Epidermal melanocyte (primary cell): ENCODE results near the gene MICAL3.

ENCODE experiments used
- DNase-seq: peaks from one replicate; pipeline ENCODE4 v3.0.0; 2011; ENCODE audit warnings: low spot score; ENCODE audit not compliant: insufficient read length

The MICAL3 gene

DNA sequence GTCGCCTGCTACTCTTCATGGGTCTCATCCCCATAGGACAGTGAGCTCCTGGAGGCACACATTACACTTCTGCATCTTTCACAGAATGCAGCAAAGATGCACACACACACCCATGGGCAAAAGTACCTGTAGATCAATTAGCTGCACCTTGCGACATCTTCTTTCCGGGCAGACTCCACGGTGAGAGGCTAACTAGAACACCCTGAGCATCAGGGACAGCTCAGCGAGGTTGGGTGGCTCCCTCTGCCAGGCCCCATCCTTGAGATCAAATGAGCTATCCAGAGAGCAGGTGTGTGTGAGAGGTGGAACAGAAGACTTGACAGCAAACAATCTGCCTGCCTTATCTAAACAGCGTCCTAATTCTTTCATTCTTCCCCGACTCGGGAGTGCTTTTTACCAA is 154.0 kb downstream of the MICAL3 start:
- no peak for DNase-seq

DNA sequence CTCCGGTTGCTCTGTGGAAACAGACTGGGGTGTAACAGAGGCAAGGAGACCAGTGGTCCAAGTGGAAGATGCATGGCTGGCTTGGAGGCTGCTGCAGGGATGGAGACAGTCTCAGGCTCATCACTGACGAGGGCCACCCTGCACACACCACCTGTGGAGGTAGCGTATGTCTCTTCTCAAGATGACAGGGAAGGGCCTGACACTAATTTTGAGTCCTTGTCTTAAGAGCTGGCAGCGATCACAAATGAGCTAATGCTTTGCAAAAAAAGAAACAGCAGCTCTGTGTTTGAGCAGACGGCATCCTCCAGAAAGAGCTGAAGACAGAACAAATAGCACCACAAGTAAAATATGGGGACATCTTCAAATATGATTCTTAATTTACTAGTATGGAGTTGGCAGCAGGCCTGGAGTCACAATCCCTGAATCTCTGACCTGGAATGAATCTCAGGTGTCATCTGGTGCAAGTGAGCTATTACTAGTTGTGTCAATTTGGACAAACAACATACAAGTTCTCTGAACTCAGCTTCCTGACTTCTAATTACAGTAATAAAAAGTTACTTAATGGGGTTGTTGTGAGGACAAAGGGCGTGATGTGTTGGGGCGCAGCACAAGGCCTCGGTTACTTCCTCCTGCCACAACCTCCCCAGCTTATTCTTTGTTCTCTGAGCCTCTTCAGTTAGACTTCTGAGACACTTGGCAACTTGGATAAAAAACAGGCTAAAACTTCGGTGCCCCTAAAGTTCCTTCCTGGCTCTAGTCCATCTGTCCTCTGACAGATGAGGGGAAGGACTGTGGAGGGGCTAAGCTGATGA is 154.9 kb downstream of the MICAL3 start:
- no peak for DNase-seq

DNA sequence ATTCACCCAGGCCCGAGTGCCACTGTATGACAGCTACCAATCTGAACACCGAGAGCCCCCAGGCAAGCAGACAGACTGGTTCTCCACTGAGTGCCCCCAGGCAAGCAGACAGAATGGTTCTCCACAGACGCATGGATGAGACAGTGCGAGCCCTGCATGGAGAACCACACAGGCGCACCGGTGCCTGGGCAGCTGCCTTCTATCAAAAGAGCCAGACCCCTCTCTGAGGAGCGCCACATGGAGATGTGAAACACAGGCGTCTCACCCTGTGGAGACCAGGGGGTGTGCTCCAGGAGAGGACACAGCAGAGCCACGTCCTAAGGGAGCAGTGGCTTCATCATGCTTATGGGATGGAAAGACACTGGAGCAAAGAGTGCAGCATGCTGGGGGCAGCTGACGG is 155.6 kb downstream of the MICAL3 start:
- no peak for DNase-seq

DNA sequence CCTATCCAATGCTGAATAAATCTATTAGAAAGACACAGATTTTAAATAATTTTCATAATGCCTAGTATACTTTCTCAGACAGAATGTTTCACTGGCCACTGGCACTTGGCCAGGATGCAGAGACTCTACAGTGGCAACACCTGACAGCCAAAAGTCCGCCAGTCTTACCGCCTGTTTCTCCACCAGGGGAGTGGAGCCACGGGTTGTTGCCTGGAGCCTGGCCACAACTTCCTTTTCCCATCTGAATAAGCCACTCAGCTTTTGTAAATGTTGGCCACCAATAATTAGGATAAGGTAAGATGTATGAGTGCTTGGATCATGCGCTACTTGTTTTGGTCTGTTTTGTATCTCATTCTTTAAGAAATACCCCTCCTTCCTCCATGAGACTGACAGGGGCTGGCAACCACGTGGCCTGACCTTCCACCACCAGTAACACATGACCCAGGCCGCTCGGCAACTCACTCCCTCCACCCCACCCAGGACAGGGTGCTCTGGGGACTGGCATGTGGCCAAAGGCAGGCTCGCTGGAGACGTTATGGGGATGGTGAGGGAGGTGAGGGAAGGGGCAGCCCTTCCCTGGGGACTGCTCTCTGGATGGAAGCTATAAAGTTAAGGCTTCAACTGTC is 157.1 kb downstream of the MICAL3 start:
- no peak for DNase-seq

DNA sequence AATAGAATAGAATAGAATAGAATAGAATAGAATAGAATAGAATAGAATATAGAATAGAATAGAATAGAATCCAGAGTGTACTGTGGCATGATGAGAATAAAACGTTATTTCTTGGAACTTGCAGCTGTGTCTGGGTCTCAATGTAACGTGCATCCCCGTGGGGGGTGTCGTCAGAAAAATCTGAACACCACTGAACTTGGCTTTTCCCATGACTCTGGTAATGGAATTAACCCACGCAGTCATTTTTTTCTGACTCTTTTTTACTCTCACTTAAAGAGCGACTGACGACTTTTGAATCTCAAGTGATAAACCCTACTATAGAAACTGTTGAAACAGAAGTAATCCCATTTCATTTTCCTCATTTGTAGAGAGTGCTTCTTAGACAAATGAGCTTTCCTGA is 157.7 kb downstream of the MICAL3 start:
- DNase-seq = no peak

DNA sequence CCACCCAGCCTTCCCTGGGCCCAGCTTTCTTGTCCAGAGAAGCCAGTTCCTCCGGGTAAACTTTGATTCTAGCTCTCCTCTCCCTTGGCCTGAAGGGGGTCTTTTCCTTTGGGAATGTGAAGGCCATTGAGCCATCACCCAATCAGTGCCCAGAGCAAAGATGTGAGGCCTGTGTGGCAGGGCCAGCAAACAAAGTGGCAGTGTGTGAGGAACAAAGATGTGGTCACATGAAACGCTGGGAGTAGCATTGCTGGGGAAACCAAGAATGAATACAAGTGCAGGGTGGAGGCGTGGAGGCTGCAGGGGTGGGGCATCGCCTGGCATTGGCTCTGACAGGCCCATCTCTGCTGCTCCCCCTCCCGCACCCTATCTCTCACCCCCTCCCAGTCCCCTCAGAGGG is 158.2 kb downstream of the MICAL3 start:
- peak; percentile 91 for DNase-seq

DNA sequence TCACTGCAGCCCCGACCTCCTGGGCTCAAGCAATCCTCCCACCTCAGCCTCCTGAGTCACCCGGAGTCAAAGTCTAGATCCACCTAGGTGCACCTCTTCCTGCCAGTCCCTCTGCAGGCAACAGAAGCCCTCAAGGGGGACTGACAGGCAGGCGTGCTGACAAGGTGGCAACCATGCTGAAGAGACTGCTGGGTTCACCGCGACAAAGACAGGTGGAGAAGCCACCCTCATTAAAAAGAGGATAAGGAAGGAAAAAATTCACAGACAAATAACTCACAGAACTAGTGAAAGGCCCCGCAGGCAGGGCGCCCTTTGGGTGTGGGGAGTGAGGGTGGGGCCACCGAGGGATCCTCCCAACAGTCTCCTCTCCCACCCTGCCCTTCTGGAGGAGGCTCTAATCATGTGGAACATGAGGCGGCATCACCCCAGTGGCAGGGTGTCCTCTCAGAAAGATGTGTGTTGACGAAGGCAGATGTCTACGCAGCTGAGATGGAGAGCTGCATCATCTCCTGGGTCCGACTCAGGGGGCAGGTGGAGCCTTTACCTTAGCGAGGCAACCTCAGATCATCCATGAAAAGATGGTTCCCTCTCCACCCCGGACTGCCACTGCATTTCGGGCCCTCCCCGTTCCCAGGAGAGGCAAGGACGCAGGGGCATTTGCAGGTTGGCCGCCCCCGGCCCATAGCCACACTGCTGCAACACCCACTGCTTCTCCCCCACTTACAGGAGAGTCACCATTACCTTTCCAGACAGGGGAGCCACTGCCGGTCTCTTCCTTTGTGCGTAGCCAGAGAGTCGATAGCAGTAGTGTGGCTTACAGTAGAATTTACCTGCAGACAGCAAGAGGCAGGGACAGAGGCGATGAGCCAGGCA is 158.9 kb downstream of the MICAL3 start:
- DNase-seq = no peak

DNA sequence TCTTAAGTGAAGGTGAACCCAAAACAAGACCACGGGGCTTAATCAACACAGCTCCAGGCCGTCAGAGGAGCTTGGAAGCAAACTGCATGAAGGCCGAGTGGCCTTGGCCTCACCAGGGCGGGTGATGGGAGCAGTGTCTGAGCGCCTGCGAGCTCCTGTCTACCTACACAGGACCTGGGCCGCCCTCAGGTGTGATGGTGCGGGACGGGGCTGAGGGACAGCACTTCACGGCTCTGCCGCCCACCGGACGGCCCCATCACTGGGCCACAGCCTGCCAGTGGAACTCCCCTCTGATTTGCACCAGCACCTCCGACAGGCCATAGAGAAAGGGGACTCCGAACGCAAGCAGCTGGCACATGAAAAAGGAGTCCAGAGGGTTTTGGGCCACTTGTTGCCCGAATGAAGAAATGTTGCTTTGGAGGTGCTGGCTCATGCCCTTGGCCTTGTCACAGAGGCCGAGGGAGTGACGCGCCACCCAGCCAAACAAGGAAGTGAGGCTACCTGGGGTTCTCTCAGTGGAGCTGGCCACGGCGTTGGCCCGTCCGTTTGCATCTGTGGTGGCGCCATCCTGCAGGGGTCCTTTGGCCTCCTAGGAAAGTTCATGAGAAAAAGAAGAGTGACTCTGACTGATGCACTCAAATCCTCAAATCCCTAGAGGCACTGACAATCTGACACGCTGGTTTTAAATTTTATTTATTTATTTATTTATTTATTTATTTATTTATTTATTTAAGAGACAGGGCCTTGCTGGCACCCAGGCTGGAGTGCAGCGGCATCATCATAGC is 159.8 kb downstream of the MICAL3 start:
- DNase-seq = no peak

DNA sequence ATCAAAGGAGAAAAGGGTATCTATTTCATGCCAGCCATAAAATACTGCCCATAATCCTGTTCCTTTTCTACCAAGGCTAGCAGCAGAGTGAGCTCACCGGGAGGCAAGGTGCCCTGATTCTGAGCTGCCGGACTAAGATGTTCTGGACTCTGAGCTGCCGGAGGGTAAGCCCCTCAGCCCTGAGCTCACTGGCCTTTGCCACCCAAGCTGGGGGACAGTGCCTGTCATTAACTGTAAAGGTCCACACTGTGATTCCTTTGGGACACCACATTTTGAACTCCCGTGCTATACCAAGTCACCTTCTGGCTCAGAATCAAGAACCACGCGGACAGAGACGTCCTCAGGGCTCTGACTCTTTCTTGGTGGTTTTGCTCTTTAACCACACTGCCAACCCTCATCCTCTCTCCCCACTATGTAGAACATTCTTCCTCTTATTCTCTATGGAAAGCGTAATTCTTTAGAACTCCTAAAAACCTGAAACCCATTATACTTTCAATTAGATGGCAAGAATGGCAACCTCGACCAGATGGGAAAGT is 161.6 kb downstream of the MICAL3 start:
- DNase-seq = no peak

DNA sequence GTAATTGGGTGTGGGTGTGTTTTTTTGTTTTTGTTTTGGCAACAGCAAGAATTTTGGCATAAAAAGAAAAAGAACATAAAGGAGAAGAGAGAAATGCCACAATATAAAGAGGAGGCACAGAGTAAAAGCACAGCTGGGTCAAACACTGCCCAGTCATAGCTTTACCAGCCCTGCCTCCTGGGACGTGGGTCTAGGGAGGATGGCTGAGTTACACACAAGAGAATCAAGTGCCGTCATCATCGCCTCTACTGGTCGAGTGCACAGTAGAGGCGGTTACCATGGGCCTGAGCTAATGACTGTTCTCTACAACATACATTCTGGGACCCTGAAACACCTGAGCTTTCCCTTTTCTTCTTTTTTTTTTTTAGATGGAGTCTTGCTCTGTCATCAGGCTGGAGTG is 162.5 kb downstream of the MICAL3 start:
- DNase-seq = no peak

DNA sequence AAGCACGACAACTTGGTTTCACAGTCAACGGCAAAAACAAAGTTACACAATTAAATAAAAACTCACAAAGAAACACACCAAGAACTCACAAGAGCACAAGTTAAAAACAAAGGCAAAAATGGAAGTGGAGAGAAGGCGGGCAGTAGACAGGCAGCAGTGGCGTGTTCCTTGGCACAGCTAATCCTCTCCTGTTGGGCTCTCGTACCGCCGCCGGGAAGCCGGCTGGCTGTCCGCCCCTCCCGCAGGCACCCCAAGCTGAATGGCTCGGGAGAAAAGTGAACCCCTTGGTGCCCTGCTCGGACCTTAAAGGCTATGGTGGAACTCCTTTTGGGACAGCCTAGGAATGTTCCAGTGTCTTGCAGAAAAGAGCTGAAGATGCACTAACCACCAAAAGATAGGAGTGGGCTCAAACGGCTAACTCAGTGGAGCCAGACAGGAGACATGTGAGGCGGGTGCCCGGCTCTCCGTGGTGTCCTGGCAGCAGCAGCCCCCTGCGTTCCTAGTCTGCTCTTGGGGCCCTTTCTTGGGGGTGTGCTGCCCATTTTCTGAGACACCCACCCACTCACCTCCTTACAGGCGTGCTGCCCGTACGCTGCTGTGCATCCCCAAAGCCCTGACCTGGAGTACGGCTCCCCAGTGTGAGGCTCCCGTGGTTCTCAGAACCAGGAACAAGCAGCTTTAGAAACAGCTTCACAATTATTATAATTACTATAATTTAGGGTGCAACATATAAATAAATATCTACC is 164.0 kb downstream of the MICAL3 start:
- DNase-seq = no peak

DNA sequence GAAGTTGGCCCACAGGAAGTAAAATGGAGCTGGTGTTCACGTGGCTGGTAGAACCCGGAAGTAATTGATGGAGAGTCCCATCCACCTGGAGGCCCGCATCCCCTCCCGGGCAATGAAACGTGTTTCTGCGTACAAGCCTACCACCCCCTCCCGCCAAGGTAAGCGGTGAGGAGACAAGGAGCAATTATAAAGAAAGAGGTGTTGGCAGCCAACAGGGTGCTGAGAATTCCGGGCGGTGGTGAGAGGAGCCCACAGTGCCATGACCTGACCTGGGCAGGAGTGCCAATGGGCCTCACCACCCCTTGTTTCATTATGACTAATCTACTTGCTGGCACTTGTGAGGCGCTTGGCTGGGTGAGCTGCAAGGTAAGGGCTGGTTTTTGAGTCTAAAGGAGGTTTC is 166.3 kb downstream of the MICAL3 start:
- DNase-seq = no peak

DNA sequence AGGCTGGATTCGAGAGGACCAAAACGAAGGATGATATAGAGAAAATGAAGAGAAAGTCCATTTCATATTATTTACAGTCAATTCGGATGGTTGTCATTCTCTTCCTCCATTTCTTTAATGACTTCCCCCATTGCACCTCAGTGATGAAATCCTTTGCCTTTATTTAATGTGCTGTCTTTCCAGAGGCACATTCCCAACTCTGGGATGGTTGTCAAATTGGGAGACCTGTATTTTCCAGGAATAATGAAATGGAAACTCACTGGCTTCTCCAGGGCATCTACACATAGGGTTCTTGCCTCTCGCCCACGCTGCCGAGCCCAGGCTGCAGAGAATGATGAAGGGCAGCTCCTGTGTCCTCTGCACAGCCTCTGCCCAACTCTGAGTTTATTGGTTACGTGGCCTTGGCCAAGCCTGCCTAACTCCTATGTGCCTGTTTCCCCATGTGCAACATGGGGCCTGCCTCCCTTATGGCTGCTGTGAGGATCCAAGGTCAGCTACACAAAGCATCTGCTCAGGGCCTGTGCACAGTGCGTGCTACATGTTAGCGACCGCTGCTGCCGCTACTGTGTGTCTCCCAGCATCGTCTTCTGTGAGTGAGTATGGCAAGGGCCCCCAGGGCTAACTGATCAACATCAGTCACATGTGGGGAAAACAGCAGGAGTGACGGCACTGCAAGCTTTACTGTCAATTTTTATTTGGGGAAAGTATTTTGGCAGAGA is 168.6 kb downstream of the MICAL3 start:
- DNase-seq = no peak

DNA sequence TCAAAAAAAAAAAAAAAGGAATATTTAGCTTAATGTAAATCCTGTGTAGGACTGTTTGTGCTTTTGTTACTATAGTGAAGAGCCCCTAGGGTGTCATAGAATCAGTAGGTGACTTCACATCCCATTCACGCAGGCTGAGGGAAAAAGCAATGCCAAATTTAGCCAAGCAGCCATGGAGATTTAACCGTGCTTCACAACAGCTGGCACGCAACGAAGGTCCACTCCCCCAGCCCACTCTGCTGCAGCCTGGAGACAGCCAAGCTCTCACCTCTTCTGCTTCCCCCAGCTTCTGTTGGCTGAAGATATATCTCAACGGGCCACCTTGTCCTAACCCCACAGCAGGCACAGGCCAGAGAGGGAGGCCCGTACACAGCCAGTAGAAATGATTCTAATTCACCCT is 171.3 kb downstream of the MICAL3 start:
- DNase-seq = no peak

DNA sequence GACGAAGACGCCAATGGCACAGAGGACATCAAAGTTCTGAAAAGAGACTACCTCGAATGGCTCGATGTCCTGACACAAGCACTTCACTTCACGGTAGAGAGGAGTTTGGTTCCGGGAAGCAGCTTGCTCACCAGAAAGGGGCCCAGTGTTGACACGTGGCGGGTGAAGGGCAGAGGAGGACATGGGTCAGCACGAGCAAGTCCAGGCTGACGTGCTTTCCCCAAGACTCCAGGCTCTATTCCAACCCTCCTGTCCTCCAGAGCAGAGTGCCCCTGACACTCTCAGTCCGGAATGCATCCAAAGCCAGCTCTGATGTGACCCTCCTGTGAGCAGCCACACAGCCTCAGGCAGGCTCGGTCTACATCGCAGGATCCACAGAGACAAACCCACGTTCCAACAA is 172.6 kb downstream of the MICAL3 start:
- no peak for DNase-seq

DNA sequence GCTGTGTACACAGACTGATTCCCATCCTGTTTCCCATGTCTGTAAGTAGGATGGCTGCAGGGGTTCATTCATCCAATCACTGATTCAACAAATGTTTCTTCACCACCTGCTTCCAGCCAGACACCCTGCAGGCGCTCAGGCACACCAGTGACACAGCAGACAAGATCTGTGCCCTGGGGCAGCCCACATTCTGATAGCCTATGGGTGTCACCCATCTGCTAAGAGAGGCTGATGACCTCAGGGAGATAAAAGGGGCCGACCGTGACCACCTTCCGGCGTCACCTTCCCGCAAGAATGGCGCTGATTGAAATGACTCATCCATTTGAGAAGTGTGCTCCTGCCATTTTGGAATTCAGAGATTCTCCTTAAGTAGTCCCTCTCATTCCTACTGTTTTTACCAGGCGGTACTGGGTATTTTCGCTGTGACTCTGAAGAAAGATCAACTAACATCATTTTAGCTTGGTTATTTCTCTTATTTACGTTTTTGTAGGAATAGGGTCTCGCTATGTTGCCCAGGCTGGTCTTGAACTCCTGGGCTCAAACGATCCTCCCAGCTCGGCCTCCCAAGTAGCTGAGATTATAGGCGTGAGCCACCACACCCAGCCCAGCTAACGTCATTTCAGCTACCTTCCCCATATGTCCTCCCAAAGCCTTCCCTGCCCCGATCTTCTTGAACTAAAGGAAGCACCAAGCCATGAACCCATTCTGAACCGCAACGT is 176.8 kb downstream of the MICAL3 start:
- DNase-seq = no peak

DNA sequence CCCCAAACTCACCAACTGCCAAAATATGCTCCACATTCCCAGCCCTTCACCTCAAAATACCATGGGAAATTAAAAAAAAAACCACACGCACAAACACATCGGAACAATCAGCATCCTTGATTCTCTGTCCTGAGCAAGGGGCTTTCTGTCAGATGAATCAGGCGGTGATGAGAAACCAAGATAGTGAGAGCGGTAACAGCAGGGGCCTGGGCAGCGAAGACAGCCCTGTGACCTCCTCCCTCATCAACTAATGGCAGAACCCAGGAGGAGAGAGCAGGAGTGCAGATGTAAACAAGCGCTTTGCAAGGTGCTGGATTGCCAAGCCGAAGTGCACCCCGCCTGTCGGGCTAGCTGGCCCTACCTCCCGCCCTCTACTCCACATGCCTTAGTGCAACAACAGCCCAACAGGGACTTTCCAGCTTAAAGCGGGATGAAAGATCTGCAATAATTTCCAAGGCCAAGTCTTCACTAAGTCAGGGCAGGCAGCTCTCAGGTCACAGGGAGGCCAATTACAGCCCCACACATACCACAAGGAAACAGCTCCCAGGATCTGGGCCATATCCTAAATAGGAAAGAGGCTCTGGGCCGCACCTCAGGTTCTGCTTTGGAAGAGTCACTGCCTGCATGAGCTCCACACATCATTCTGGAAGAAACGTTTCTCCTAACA is 177.9 kb downstream of the MICAL3 start:
- DNase-seq = no peak

DNA sequence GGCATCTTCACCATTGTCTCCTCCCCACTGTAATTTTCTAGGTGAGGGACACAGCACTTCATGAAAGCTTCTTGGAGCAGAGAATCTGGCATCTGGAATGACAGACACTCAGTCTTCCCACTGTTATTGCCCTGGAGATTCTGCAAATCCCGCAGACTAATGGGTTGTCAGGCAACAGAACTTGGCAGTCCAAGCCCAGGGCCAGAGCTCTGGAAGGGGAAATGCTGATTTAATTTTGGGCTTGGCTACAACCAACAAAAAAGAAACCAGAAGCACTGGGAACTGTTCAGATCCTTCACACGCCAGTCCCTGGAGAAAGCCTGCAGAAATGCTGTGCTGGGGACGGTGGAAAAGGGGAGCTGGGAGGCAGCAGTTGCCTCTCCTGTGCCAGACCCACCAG is 178.6 kb downstream of the MICAL3 start:
- no peak for DNase-seq

DNA sequence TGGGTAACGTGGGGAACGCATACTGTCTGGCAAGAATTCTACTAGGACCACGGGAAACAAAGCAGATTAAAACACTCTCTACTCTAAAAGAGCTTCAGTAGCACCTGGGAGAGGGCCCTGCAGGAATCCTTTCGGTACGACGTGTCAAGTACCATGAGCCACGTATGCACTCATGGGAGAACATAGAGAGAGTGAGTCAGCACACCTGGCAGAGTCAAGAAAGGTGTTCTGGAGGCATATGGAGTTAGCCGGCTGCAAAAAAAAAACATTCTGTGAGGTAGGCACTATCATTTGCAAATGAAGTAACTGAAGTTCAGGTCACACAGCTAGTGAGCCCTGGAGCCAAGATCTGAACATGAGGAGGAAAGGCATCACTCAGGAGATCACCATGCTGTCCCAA is 179.0 kb downstream of the MICAL3 start:
- no peak for DNase-seq
